GM23338 (cell line): Measurements from ENCODE around the gene IMMP2L. TPM values are rescaled to one million over a fixed set of nuclear protein-coding genes. Genes with fewer than 3 reads are reported as not detected.

Source experiments
- ATAC-seq: fragments of 200-7000 bp; cut with Tn5 transposase; 3 replicates; pipeline ENCODE4 v1.9.1; 2020
- DNase-seq: peaks from one replicate; pipeline ENCODE4 v3.0.0-alpha.2; 2015; ENCODE audit warnings: low spot score
- H2AFZ ChIP-seq: fragments of 200-600 bp; sonication (generic); 2 replicates; pipeline ENCODE4 v1.8.0; 2016; ENCODE audit warnings: antibody characterized with exemption, mild to moderate bottlenecking, moderate library complexity
- H3F3A ChIP-seq: fragments of 200-600 bp; sonication (generic); replicated peaks from 2 replicates; pipeline ENCODE4 v1.8.0; 2017; ENCODE audit warnings: antibody characterized with exemption, mixed run types, low read depth
- H3K27ac ChIP-seq: fragments of 200-600 bp; sonication (generic); 2 replicates; pipeline ENCODE4 v1.6.1; 2016; ENCODE audit warnings: low read depth
- H3K27me3 ChIP-seq: fragments of 200-600 bp; sonication (generic); 2 replicates; pipeline ENCODE4 v1.8.0; 2016; ENCODE audit warnings: mild to moderate bottlenecking, mixed run types, moderate library complexity; ENCODE audit not compliant: insufficient read depth
- H3K36me3 ChIP-seq: fragments of 200-600 bp; sonication (generic); 2 replicates; pipeline ENCODE4 v1.8.0; 2016; ENCODE audit warnings: mild to moderate bottlenecking; ENCODE audit not compliant: insufficient read depth
- H3K4me1 ChIP-seq: fragments of 200-600 bp; sonication (generic); 2 replicates; pipeline ENCODE4 v1.8.0; 2016; ENCODE audit warnings: mild to moderate bottlenecking, moderate library complexity; ENCODE audit not compliant: insufficient read depth
- H3K4me2 ChIP-seq: fragments of 200-600 bp; sonication (generic); 2 replicates; pipeline ENCODE4 v1.7.1; 2017; ENCODE audit warnings: mixed run types
- H3K4me3 ChIP-seq: fragments of 200-600 bp; sonication (generic); 2 replicates; pipeline ENCODE4 v1.6.1; 2016; ENCODE audit warnings: mixed run types
- H3K79me2 ChIP-seq: fragments of 200-600 bp; sonication (generic); replicated peaks from 2 replicates; pipeline ENCODE4 v1.8.0; 2017; ENCODE audit warnings: mild to moderate bottlenecking; ENCODE audit not compliant: insufficient read depth
- H3K9me2 ChIP-seq: fragments of 200-600 bp; sonication (generic); 2 replicates; pipeline ENCODE4 v1.8.0; 2017; ENCODE audit not compliant: insufficient read depth
- H4K20me1 ChIP-seq: fragments of 200-600 bp; sonication (generic); replicated peaks from 2 replicates; pipeline ENCODE4 v1.8.0; 2017; ENCODE audit warnings: mild to moderate bottlenecking; ENCODE audit not compliant: insufficient read depth
- H3K27ac Mint-ChIP-seq: 2 replicates; pipeline ENCODE4 v1.8.0; 2020; ENCODE audit warnings: inconsistent platforms, mild to moderate bottlenecking, moderate library complexity, mixed read lengths
- H3K27me3 Mint-ChIP-seq: 3 replicates; pipeline ENCODE4 v1.8.0; 2022; ENCODE audit warnings: low read depth, mild to moderate bottlenecking, moderate library complexity, mixed read lengths, inconsistent platforms; ENCODE audit not compliant: insufficient read depth, poor library complexity
- H3K36me3 Mint-ChIP-seq: 3 replicates; pipeline ENCODE4 v1.8.0; 2021; ENCODE audit warnings: low read depth, mild to moderate bottlenecking, inconsistent platforms, moderate library complexity, mixed read lengths
- H3K4me1 Mint-ChIP-seq: 3 replicates; pipeline ENCODE4 v1.8.0; 2020; ENCODE audit warnings: mild to moderate bottlenecking, inconsistent platforms, mixed read lengths
- H3K4me3 Mint-ChIP-seq: 3 replicates; pipeline ENCODE4 v1.8.0; 2021; ENCODE audit warnings: moderate library complexity, mild to moderate bottlenecking, inconsistent platforms, mixed read lengths
- H3K9me3 Mint-ChIP-seq: 3 replicates; pipeline ENCODE4 v1.8.0; 2020; ENCODE audit warnings: moderate library complexity, mild to moderate bottlenecking, inconsistent platforms, mixed read lengths
- CREB1 ChIP-seq: fragments of 250-450 bp; sonication (Bioruptor Pico); IDR thresholded peaks from 2 replicates; pipeline ENCODE4 v1.5.0; 2020; ENCODE audit warnings: low read depth, mild to moderate bottlenecking, moderate library complexity
- EZH2 ChIP-seq: fragments of 200-600 bp; sonication (generic); IDR thresholded peaks from one replicate; pipeline ENCODE4 v1.8.0; 2017; ENCODE audit warnings: antibody characterized with exemption, mild to moderate bottlenecking, low read depth; ENCODE audit not compliant: unreplicated experiment
- EZH2phosphoT487 ChIP-seq: fragments of 200-600 bp; sonication (generic); IDR thresholded peaks from one replicate; pipeline ENCODE4 v1.8.1; 2018; ENCODE audit warnings: antibody characterized with exemption; ENCODE audit not compliant: unreplicated experiment
- JUNB ChIP-seq: IDR thresholded peaks from one replicate; pipeline ENCODE4 v1.6.1; 2016; ENCODE audit warnings: antibody characterized with exemption; ENCODE audit not compliant: unreplicated experiment
- NANOG ChIP-seq: IDR thresholded peaks from 2 replicates; pipeline ENCODE4 v1.6.1; 2016; ENCODE audit warnings: antibody characterized with exemption, borderline replicate concordance
- POLR2AphosphoS5 ChIP-seq: IDR thresholded peaks from 2 replicates; pipeline ENCODE4 v1.6.1; 2016; ENCODE audit warnings: antibody characterized with exemption, low read depth
- STAT1 ChIP-seq: IDR thresholded peaks from one replicate; pipeline ENCODE4 v1.6.1; 2016; ENCODE audit warnings: antibody characterized with exemption; ENCODE audit not compliant: unreplicated experiment
- ZNF114 ChIP-seq: fragments of 250-450 bp; sonication (Bioruptor Pico); IDR thresholded peaks from 2 replicates; pipeline ENCODE4 v1.5.0; 2020; ENCODE audit warnings: mild to moderate bottlenecking, moderate library complexity
- polyA plus RNA-seq: library from polyadenylated mRNA; unstranded; fragments of >200 nt; fragmentation: Nextera tagmentation; extraction: Ambion mirVana; gene quantifications from 2 replicates; pipeline ENCODE4 v1.2.1, GENCODE V29; 2016
- total RNA-seq: library from RNA; depleted of rRNA; stranded (reverse); fragments of >200 nt; shearing (Covaris generic); gene quantifications from 2 replicates; pipeline ENCODE4 v1.2.3, GENCODE V29; 2014
- TF ChIP-seq, protein P1 (sequence below): fragments of 250-450 bp; sonication (Bioruptor Pico); IDR thresholded peaks from 2 replicates; pipeline ENCODE4 v1.5.0; 2020; ENCODE audit warnings: mild to moderate bottlenecking, moderate library complexity
- TF ChIP-seq, protein P2 (sequence below): IDR thresholded peaks from 2 replicates; pipeline ENCODE4 v1.6.1; 2016; ENCODE audit warnings: antibody characterized with exemption

Gene IMMP2L
- total and polyA plus RNA-seq, 2 experiments from 2014 or later = 7.3 to 14.0 TPM

DNA sequence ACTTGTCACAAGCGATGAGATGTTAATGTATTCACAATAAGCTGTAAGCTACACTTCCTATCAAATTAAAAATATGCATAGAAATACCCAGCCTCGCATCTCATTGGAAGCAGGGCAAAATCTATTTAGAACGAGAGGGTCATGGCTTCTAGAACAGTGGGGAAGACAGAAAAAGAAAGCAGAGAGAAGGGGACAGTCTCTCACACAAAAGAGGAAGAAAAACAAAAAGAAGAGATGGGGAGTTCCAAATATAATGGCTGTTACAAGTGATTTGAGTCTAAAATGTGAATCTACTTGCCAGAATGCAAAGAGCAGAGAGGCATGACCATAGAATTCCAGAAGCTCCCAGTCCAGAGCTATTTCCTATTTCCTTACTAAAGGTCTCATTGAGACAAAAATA, 457.6 kb downstream of the IMMP2L start:
- H3K4me3 ChIP-seq = no peak overlapping the region
- DNase-seq (no peak), ATAC-seq (no peak)
- Mint-ChIP-seq H3K36me3 (no peaks in the 10 kb centered on the region), H3K27me3 (no peaks in the 10 kb centered on the region), H3K27ac (peak overlapping the region; percentile 78), H3K4me3 (no peak overlapping the region), H3K9me3 (no peaks in the 10 kb centered on the region), H3K4me1 (peaks cover 33% of the 10 kb centered on the region)
- H3K27ac ChIP-seq = no peak overlapping the region
- TF ChIP-seq NANOG = no peak
- no peak for TF ChIP-seq CREB1 (CRISPR knock-in tag)
- TF ChIP-seq, protein P1, sequence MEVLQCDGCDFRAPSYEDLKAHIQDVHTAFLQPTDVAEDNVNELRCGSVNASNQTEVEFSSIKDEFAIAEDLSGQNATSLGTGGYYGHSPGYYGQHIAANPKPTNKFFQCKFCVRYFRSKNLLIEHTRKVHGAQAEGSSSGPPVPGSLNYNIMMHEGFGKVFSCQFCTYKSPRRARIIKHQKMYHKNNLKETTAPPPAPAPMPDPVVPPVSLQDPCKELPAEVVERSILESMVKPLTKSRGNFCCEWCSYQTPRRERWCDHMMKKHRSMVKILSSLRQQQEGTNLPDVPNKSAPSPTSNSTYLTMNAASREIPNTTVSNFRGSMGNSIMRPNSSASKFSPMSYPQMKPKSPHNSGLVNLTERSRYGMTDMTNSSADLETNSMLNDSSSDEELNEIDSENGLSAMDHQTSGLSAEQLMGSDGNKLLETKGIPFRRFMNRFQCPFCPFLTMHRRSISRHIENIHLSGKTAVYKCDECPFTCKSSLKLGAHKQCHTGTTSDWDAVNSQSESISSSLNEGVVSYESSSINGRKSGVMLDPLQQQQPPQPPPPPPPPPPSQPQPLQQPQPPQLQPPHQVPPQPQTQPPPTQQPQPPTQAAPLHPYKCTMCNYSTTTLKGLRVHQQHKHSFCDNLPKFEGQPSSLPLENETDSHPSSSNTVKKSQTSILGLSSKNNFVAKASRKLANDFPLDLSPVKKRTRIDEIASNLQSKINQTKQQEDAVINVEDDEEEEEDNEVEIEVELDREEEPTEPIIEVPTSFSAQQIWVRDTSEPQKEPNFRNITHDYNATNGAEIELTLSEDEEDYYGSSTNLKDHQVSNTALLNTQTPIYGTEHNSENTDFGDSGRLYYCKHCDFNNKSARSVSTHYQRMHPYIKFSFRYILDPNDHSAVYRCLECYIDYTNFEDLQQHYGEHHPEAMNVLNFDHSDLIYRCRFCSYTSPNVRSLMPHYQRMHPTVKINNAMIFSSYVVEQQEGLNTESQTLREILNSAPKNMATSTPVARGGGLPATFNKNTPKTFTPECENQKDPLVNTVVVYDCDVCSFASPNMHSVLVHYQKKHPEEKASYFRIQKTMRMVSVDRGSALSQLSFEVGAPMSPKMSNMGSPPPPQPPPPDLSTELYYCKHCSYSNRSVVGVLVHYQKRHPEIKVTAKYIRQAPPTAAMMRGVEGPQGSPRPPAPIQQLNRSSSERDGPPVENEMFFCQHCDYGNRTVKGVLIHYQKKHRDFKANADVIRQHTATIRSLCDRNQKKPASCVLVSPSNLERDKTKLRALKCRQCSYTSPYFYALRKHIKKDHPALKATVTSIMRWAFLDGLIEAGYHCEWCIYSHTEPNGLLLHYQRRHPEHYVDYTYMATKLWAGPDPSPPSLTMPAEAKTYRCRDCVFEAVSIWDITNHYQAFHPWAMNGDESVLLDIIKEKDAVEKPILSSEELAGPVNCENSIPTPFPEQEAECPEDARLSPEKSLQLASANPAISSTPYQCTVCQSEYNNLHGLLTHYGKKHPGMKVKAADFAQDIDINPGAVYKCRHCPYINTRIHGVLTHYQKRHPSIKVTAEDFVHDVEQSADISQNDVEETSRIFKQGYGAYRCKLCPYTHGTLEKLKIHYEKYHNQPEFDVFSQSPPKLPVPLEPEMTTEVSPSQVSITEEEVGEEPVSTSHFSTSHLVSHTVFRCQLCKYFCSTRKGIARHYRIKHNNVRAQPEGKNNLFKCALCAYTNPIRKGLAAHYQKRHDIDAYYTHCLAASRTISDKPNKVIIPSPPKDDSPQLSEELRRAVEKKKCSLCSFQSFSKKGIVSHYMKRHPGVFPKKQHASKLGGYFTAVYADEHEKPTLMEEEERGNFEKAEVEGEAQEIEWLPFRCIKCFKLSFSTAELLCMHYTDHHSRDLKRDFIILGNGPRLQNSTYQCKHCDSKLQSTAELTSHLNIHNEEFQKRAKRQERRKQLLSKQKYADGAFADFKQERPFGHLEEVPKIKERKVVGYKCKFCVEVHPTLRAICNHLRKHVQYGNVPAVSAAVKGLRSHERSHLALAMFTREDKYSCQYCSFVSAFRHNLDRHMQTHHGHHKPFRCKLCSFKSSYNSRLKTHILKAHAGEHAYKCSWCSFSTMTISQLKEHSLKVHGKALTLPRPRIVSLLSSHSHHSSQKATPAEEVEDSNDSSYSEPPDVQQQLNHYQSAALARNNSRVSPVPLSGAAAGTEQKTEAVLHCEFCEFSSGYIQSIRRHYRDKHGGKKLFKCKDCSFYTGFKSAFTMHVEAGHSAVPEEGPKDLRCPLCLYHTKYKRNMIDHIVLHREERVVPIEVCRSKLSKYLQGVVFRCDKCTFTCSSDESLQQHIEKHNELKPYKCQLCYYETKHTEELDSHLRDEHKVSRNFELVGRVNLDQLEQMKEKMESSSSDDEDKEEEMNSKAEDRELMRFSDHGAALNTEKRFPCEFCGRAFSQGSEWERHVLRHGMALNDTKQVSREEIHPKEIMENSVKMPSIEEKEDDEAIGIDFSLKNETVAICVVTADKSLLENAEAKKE (CRISPR knock-in tag) = no peak
- TF ChIP-seq STAT1 = no peak
- TF ChIP-seq, protein P2, sequence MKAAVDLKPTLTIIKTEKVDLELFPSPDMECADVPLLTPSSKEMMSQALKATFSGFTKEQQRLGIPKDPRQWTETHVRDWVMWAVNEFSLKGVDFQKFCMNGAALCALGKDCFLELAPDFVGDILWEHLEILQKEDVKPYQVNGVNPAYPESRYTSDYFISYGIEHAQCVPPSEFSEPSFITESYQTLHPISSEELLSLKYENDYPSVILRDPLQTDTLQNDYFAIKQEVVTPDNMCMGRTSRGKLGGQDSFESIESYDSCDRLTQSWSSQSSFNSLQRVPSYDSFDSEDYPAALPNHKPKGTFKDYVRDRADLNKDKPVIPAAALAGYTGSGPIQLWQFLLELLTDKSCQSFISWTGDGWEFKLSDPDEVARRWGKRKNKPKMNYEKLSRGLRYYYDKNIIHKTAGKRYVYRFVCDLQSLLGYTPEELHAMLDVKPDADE = no peak
- no peak for TF ChIP-seq EZH2phosphoT487
- no peak for TF ChIP-seq EZH2
- TF ChIP-seq ZNF114 = no peak
- no peak for TF ChIP-seq JUNB
- no peak for TF ChIP-seq POLR2AphosphoS5
- no peaks in the 10 kb centered on the region for H3K36me3 ChIP-seq
- H2AFZ ChIP-seq = no peak overlapping the region
- peaks cover 26% of the 10 kb centered on the region for H3K4me1 ChIP-seq
- H4K20me1 ChIP-seq = no peaks in the 10 kb centered on the region
- no peaks in the 10 kb centered on the region for H3F3A ChIP-seq
- no peaks in the 10 kb centered on the region for H3K9me2 ChIP-seq
- peak overlapping the region; percentile 22; the same call in 1 of the 2 replicates for H3K4me2 ChIP-seq
- H3K27me3 ChIP-seq = no peaks in the 10 kb centered on the region
- H3K79me2 ChIP-seq = no peaks in the 10 kb centered on the region
